ENCODE measurements around the gene ATP1A3.

The ATP1A3 gene

GRCh38 chr19:41920882-41921576, 73.0 kb downstream of the ATP1A3 start:
- TF ChIP-seq, protein P1, sequence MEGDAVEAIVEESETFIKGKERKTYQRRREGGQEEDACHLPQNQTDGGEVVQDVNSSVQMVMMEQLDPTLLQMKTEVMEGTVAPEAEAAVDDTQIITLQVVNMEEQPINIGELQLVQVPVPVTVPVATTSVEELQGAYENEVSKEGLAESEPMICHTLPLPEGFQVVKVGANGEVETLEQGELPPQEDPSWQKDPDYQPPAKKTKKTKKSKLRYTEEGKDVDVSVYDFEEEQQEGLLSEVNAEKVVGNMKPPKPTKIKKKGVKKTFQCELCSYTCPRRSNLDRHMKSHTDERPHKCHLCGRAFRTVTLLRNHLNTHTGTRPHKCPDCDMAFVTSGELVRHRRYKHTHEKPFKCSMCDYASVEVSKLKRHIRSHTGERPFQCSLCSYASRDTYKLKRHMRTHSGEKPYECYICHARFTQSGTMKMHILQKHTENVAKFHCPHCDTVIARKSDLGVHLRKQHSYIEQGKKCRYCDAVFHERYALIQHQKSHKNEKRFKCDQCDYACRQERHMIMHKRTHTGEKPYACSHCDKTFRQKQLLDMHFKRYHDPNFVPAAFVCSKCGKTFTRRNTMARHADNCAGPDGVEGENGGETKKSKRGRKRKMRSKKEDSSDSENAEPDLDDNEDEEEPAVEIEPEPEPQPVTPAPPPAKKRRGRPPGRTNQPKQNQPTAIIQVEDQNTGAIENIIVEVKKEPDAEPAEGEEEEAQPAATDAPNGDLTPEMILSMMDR (IDR thresholded peaks at IDR 0.05), result no peak

DNA sequence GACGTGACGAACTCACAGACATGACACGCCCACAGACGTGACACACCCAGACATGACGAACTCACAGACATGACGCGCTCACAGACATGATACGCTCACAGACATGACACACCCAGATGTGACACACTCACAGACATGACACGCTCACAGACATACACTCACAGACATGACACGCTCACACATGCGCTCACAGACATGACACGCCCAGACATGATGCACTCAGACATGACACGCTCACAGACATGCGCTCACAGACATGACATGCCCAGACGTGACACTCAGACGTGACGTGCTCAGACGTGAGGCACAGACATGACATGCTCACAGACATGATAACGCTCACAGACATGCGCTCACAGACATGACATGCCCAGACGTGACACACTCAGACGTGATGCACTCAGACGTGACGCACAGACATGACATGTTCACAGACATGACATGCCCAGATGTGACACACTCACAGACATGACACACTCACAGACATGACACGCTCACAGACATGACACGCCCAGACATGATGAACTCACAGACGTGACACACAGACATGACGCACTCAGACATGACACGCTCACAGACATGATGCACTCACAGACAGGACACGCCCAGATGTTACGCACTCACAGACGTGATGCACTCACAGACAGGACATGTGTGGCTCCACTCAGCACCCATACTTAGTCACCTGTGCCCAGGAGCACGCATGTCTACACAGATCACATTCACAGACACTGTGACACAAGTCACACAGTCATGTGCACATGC, 73.9 kb downstream of the ATP1A3 start:
- TF ChIP-seq, protein P1 (IDR thresholded peaks at IDR 0.05), result no peak

DNA sequence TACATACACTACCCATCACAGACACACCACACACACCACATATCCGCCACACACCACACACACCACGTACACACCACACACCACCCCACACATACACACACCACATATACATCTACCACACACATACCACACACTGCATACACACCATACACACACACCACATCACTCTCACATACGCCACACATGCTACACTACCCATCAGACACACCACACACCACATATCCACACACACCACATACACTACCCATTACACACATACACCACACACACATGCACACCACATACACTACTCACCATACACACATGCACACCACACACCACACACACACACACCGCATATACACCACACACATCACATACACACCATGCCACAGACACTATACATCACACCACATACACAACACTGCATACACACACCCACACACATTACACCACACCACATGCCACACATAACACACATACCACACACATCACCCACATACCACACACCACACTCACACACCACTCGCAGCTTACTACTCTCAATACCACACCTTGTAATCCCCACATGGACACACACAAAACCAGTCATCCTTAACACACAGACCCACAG, 75.3 kb downstream of the ATP1A3 start:
- TF ChIP-seq, protein P1 (IDR thresholded peaks at IDR 0.05), result no peak

DNA sequence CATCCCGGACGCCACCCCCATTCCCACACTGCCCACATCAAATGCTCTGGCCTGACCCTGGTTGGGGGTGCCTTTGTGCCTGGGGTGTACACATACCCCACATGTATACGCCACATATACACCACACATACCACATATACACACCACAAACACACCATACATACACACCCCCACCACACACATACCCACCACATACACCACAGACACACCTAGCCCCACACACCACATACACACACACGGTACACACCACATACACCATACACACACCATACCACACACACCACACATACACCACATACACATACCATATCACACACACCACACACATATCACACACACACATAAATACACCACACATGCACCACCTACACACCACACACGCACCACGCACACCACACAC, 75.9 kb downstream of the ATP1A3 start:
- TF ChIP-seq, protein P1 (IDR thresholded peaks at IDR 0.05), result no peak

DNA sequence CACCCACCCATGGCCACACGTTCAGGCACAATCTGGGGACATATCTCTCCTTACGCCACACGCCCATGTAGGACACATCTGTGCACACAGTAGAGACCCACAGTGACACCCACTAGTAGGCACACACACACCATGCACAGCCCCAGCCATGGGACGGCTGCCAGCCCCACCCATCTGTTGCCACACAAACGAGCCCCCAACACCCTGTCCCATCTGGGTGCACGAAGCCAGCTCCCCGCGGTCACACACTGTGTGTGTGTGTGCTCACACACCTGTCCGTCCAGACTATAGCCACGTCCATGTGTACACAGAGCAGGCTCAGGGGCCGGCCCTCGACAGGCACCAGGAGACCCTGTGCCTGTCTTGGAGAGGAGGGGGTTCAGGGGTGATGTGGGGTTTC, 76.4 kb downstream of the ATP1A3 start:
- TF ChIP-seq, protein P1 (IDR thresholded peaks at IDR 0.05), result no peak
